Endodermal cell (in vitro differentiated cells): ENCODE results near the gene ITGA5. TPM values are rescaled to one million over a fixed set of nuclear protein-coding genes. Genes with fewer than 3 reads are reported as not detected.

Experiments
- DNase-seq: peaks from one replicate; pipeline ENCODE4 v3.0.0-alpha.2; 2017
- H3K27ac ChIP-seq: 2 replicates; pipeline ENCODE4 v1.5.1; 2013; ENCODE audit warnings: mild to moderate bottlenecking, low read depth, low read length, moderate library complexity
- H3K27me3 ChIP-seq: 2 replicates; pipeline ENCODE4 v1.6.1; 2013; ENCODE audit warnings: mild to moderate bottlenecking, low read length, moderate library complexity; ENCODE audit not compliant: insufficient read depth, control insufficient read depth, poor library complexity, severe bottlenecking
- H3K36me3 ChIP-seq: 2 replicates; pipeline ENCODE4 v1.7.0; 2013; ENCODE audit warnings: mild to moderate bottlenecking, low read length, moderate library complexity; ENCODE audit not compliant: control insufficient read depth, insufficient read depth
- H3K4me1 ChIP-seq: one replicate; pipeline ENCODE4 v1.7.0; 2013; ENCODE audit warnings: low read length; ENCODE audit not compliant: control insufficient read depth, insufficient read depth
- H3K4me3 ChIP-seq: 2 replicates; pipeline ENCODE4 v1.5.1; 2013; ENCODE audit warnings: mild to moderate bottlenecking, low read length, moderate library complexity
- H3K9ac ChIP-seq: 2 replicates; pipeline ENCODE4 v1.6.1; 2013; ENCODE audit warnings: mild to moderate bottlenecking, low read length, moderate library complexity; ENCODE audit not compliant: poor library complexity, severe bottlenecking; ENCODE audit errors: extremely low read depth
- H3K9me3 ChIP-seq: 2 replicates; pipeline ENCODE4 v1.6.1; 2013; ENCODE audit warnings: mild to moderate bottlenecking, low read length, moderate library complexity; ENCODE audit not compliant: control insufficient read depth
- H3K27ac Mint-ChIP-seq: 2 replicates; pipeline ENCODE4 v1.8.0; 2020; ENCODE audit warnings: mixed read lengths
- H3K27me3 Mint-ChIP-seq: 2 replicates; pipeline ENCODE4 v1.8.0; 2021; ENCODE audit warnings: mild to moderate bottlenecking, mixed read lengths; ENCODE audit not compliant: insufficient read depth
- H3K36me3 Mint-ChIP-seq: 2 replicates; pipeline ENCODE4 v1.8.0; 2020; ENCODE audit warnings: low read depth, mixed read lengths
- H3K4me1 Mint-ChIP-seq: 2 replicates; pipeline ENCODE4 v1.8.0; 2020; ENCODE audit warnings: mixed read lengths
- H3K4me3 Mint-ChIP-seq: 2 replicates; pipeline ENCODE4 v1.8.0; 2020; ENCODE audit warnings: mild to moderate bottlenecking, moderate library complexity, mixed read lengths
- H3K9me3 Mint-ChIP-seq: 2 replicates; pipeline ENCODE4 v1.8.0; 2020; ENCODE audit warnings: mild to moderate bottlenecking, mixed read lengths
- CTCF ChIP-seq: fragments of 200-600 bp; sonication (generic); conservative IDR thresholded peaks from 2 replicates; pipeline ENCODE4 v1.5.0; 2021; ENCODE audit warnings: antibody characterized with exemption, mild to moderate bottlenecking
- WGBS, 2 experiments: methylation state at CpG; one replicate each; pipeline versions ENCODE4 v1.1.5 to v1.1.7; 2013; ENCODE audit warnings: missing lambda C conversion rate in 2 of 2, mixed read lengths in 1 of 2; ENCODE audit not compliant: insufficient coverage in 1 of 2, insufficient read length in 1 of 2; 5-methylcytosine and 5-hydroxymethylcytosine counted together
- total RNA-seq, 2 donors: library from RNA; stranded (reverse); fragmentation: NEBNext Ultra II Directional in 1 of 2; extraction: Animal tissue kit (Norgen Biotek cat#: 25700) in 1 of 2; gene quantifications; 2 replicates in 1 of 2; 3 replicates in 1 of 2; pipeline ENCODE4 v1.2.1, GENCODE V29; 2021

ITGA5 gene
- total RNA-seq, 2 donors from 2014 or later, result 189 to 243 TPM

- no peak overlapping the region for H3K4me3 Mint-ChIP-seq
- H3K36me3 Mint-ChIP-seq, result peaks cover 88% of the 10 kb centered on the region
- Histone ChIP-seq H3K4me3 (no peak overlapping the region), H3K36me3 (peaks cover 98% of the 10 kb centered on the region), H3K4me1 (peaks cover 3% of the 10 kb centered on the region), H3K9ac (no peak overlapping the region), H3K27me3 (no peaks in the 10 kb centered on the region), H3K27ac (no peak overlapping the region), H3K9me3 (no peaks in the 10 kb centered on the region)
- H3K27me3 Mint-ChIP-seq, result no peaks in the 10 kb centered on the region
- DNase-seq, result no peak
- H3K27ac Mint-ChIP-seq, result no peak overlapping the region
- H3K9me3 Mint-ChIP-seq, result no peaks in the 10 kb centered on the region
- H3K4me1 Mint-ChIP-seq, result peaks cover 6% of the 10 kb centered on the region
- WGBS, 2 experiments, result 92% methylated on average over 2 of the region's 2 CpGs; no CpG with 5 or more reads in 1 of the 2 experiments
- TF ChIP-seq CTCF, result no peak
Observed at GRCh38 chr12:54401119-54401518, 17.9 kb downstream of the ITGA5 start.

GRCh38 chr12:54398995-54399793 is 19.9 kb downstream of the ITGA5 start:
- peak; percentile 99 for TF ChIP-seq CTCF
- Mint-ChIP-seq H3K27ac (no peak overlapping the region), H3K36me3 (peaks cover 88% of the 10 kb centered on the region), H3K9me3 (no peaks in the 10 kb centered on the region), H3K4me3 (no peak overlapping the region), H3K4me1 (peaks cover 3% of the 10 kb centered on the region), H3K27me3 (peaks cover under 1% of the 10 kb centered on the region)
- Histone ChIP-seq H3K4me1 (peaks cover 3% of the 10 kb centered on the region), H3K27me3 (no peaks in the 10 kb centered on the region), H3K9ac (no peak overlapping the region), H3K36me3 (peaks cover 97% of the 10 kb centered on the region), H3K27ac (no peak overlapping the region), H3K9me3 (no peaks in the 10 kb centered on the region), H3K4me3 (no peak overlapping the region)
- peak; percentile 100 for DNase-seq
- 67 to 77% methylated on average over 6 to 8 of the region's 8 CpGs for WGBS, 2 experiments

- Mint-ChIP-seq H3K36me3 (peaks cover 84% of the 10 kb centered on the region), H3K4me1 (peaks cover 9% of the 10 kb centered on the region), H3K27ac (no peak overlapping the region), H3K9me3 (no peaks in the 10 kb centered on the region), H3K27me3 (peaks cover 6% of the 10 kb centered on the region), H3K4me3 (no peak overlapping the region)
- H3K27me3 ChIP-seq, result no peaks in the 10 kb centered on the region
- H3K4me1 ChIP-seq, result no peaks in the 10 kb centered on the region
- peaks cover 95% of the 10 kb centered on the region for H3K36me3 ChIP-seq
- no peak for TF ChIP-seq CTCF
- no peaks in the 10 kb centered on the region for H3K9me3 ChIP-seq
- no peak overlapping the region for H3K4me3 ChIP-seq
- H3K9ac ChIP-seq, result no peak overlapping the region
- no peak for DNase-seq
- WGBS, 2 experiments, result 92 to 95% methylated on average over 2 of the region's 2 CpGs
- no peak overlapping the region for H3K27ac ChIP-seq
Observed at GRCh38 chr12:54398218-54398617, 20.8 kb downstream of the ITGA5 start.
